PC-3 (cell line): Measurements from ENCODE around the gene MGST3.

Source experiments
- EZH2 ChIP-seq: fragments of 300-600 bp; sonication (generic); IDR thresholded peaks from one replicate; pipeline ENCODE4 v1.6.1; 2017; ENCODE audit warnings: antibody characterized with exemption, mild to moderate bottlenecking, low read length; ENCODE audit not compliant: unreplicated experiment
- EZH2phosphoT487 ChIP-seq: fragments of 300-600 bp; sonication (generic); IDR thresholded peaks from 2 replicates; pipeline ENCODE4 v1.6.1; 2018; ENCODE audit warnings: mild to moderate bottlenecking, antibody characterized with exemption, low read length, borderline replicate concordance
- TF ChIP-seq, protein P1 (sequence below): fragments of 300-600 bp; sonication (generic); conservative IDR thresholded peaks from 2 replicates; pipeline ENCODE4 v1.5.1; 2017; ENCODE audit warnings: antibody characterized with exemption, low read depth, mild to moderate bottlenecking, low read length

DNA sequence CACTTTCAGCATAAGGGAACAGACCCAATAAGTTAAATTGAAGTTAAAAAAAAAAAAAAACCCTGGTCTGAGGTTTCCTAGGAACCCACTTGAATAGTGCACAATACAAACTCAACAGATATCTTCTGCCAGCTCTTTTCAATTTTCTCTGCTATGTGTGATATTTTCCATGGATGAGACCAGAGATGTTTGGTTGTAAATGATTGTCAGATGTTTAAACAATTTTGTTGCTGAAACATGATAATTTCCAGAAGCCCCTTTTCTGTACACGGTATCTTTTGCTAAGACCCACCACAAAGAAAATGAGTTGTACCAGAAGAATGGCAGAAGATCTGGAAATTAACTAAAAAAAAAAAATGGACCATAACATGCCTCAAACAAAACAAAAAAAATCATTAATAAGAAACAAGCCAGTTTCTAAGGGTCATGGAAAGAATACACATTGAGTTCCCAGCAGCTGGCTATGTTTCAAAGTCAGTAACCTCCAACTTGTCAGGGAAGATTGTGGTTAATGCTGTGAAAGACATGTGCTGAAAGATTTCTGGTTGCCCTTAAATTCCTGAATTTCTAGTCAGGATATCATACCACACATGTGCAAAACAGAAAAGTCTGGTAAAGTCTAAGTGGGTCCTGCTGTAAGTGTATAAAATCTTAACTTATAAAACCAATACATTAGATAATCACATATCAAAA, 35.6 kb upstream of the MGST3 start:
- TF ChIP-seq, protein P1, sequence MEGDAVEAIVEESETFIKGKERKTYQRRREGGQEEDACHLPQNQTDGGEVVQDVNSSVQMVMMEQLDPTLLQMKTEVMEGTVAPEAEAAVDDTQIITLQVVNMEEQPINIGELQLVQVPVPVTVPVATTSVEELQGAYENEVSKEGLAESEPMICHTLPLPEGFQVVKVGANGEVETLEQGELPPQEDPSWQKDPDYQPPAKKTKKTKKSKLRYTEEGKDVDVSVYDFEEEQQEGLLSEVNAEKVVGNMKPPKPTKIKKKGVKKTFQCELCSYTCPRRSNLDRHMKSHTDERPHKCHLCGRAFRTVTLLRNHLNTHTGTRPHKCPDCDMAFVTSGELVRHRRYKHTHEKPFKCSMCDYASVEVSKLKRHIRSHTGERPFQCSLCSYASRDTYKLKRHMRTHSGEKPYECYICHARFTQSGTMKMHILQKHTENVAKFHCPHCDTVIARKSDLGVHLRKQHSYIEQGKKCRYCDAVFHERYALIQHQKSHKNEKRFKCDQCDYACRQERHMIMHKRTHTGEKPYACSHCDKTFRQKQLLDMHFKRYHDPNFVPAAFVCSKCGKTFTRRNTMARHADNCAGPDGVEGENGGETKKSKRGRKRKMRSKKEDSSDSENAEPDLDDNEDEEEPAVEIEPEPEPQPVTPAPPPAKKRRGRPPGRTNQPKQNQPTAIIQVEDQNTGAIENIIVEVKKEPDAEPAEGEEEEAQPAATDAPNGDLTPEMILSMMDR: no peak
- TF ChIP-seq EZH2: no peak
- no peak for TF ChIP-seq EZH2phosphoT487
